SU-DHL-6 (cell line): Measurements from ENCODE around the gene GABBR2.

Experiments used
- EZH2phosphoT487 ChIP-seq: fragments of 200-600 bp; sonication (generic), shearing (Covaris generic); conservative IDR thresholded peaks from 2 replicates; pipeline ENCODE4 v1.6.1; 2018; ENCODE audit warnings: mild to moderate bottlenecking, antibody characterized with exemption, low read length, moderate library complexity, mixed read lengths
- TF ChIP-seq, protein P1 (sequence below): fragments of 200-600 bp; sonication (generic); IDR thresholded peaks from one replicate; pipeline ENCODE4 v1.5.1; 2017; ENCODE audit warnings: antibody characterized with exemption, mild to moderate bottlenecking, low read length, moderate library complexity; ENCODE audit not compliant: insufficient read depth, poor library complexity, severe bottlenecking

DNA sequence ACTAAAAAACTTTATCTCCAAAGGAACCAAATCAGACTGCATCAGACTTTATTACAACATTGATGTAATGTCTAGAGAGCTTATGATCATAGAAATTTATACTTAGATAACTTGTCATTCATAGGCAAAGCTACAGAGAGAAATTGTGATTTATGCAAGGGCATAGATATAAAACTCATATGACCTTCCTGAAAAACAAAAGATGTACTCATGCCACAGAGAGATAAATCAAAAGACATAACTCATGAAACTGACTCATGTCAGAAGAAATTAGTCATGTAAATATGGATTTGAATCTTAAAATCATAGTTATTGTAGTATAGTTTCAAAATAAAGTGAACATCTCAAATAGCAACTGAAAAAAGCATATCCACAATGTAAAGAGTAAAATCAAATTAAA, 186.2 kb downstream of the GABBR2 start:
- TF ChIP-seq, protein P1, sequence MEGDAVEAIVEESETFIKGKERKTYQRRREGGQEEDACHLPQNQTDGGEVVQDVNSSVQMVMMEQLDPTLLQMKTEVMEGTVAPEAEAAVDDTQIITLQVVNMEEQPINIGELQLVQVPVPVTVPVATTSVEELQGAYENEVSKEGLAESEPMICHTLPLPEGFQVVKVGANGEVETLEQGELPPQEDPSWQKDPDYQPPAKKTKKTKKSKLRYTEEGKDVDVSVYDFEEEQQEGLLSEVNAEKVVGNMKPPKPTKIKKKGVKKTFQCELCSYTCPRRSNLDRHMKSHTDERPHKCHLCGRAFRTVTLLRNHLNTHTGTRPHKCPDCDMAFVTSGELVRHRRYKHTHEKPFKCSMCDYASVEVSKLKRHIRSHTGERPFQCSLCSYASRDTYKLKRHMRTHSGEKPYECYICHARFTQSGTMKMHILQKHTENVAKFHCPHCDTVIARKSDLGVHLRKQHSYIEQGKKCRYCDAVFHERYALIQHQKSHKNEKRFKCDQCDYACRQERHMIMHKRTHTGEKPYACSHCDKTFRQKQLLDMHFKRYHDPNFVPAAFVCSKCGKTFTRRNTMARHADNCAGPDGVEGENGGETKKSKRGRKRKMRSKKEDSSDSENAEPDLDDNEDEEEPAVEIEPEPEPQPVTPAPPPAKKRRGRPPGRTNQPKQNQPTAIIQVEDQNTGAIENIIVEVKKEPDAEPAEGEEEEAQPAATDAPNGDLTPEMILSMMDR: no peak
- TF ChIP-seq EZH2phosphoT487: no peak
